GM23248 (cell line): ENCODE measurements around the gene CLEC12A.

Source experiments
- EZH2 ChIP-seq: fragments of 200-600 bp; sonication (generic); IDR thresholded peaks from 2 replicates; pipeline ENCODE4 v1.6.1; 2018; ENCODE audit warnings: antibody characterized with exemption, mild to moderate bottlenecking; ENCODE audit not compliant: insufficient read depth, poor library complexity, severe bottlenecking
- EZH2phosphoT487 ChIP-seq: fragments of 200-600 bp; sonication (generic); IDR thresholded peaks from 2 replicates; pipeline ENCODE4 v1.6.1; 2018; ENCODE audit warnings: antibody characterized with exemption, moderate library complexity, mild to moderate bottlenecking, low read depth; ENCODE audit not compliant: insufficient read depth

GRCh38 chr12:9940375-9940774 is 30.8 kb upstream of the CLEC12A start:
- TF ChIP-seq EZH2 (no peak), EZH2phosphoT487 (no peak)
